Measurements from ENCODE around the gene C11orf42.

The C11orf42 gene

GRCh38 chr11:6205366-6205765 is at the start of gene C11orf42:
C11orf42 (plus strand) TSS chr11:6205557; CDS start chr11:6205616, 59 bp downstream.
- no peak for DNase-seq

- DNase-seq = peak; percentile 68
Measured at GRCh38 chr11:6156628-6157359, 48.6 kb upstream of the C11orf42 start.

GRCh38 chr11:6170226-6170625 is 35.1 kb upstream of the C11orf42 start, which contains the start of gene OR52B2:
OR52B2 (minus strand) TSS chr11:6170326; CDS start chr11:6170326, 0 bp downstream.
- no peak for DNase-seq

DNA sequence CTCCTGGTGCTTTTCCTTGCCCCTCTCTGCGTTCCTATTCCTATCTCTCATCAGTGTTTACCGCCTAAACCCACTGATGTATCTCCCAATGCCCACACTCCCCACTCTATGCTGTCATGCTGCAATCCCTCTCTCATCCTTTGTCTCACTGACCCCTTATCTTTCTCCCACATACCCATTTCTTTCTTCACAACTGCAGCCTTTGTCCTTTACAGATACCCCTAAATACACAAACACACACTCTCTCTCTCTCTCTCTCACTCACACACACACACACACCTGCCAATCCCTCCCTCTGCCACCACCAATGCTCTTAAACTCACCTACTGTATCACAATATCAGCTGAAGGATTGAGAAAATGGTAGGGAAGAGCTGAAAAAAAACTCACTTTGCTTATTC is 29.9 kb upstream of the C11orf42 start:
- DNase-seq = no peak

GRCh38 chr11:6191742-6192141 is 13.6 kb upstream of the C11orf42 start:
- no peak for DNase-seq

DNA sequence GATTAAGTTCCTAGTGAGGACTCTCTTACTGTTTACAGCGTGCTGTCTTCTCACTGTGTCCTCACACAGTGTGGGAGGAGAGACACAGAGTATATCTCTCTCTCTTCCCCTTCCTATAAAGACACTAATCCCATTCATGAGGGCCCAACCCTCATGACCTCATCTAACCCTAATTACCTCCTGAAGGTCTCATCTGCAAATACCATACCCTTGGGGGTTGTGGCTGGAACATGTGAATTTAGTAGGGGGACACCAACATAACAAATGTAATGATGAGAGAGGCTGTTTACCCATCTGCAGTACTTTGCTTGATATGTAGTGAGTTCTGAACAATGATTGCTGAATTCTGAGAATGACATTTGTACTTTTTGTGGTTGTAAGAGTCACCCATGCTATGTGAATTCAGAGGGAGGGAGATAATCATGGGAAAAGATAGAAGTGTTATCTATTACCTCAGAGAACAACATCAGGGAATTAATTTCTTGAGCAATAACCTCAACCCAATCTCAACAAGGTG is 11.2 kb upstream of the C11orf42 start:
- DNase-seq = no peak

- DNase-seq = no peak
Measured at GRCh38 chr11:6196396-6196795, 9.0 kb upstream of the C11orf42 start.

DNA sequence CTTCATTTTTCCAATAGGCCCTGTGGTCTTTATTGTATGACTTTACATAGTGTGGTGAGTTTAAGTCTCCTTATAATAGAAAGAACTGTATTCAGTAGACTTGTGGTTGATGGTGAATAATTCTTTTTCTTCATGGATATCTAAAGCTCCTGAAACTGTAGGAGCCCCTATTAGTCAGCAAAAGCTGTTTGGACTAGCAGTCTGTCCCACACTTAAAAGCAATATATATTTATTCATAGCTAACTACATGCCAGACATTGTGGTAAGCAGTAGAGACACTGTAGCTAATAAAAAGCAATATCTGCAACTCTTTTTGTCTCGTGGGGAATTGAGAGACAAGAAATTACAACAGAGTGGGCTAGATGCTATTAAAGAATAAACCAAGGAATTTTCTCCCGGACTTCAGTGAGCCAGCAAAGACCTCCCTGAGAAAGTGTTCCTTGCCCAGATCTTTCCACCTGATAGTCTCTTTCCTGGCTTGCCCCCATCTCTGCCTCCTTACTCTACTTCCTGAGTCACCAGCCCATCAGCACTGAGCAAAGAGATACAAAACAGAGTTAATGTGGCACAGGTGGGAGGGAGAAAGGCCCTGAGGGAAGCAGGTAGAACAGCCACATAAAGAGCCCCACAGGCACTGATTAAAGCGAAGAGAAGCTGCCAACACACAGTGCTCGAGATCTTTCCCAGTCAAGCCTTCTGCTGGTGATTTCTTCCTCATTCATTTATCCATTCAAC is 7.7 kb upstream of the C11orf42 start:
- no peak for DNase-seq

GRCh38 chr11:6199174-6199810 is 6.1 kb upstream of the C11orf42 start, which contains the start of gene OR52W1:
OR52W1 (plus strand) TSS chr11:6199224; CDS start chr11:6199224, 0 bp downstream.
- DNase-seq = no peak

DNA sequence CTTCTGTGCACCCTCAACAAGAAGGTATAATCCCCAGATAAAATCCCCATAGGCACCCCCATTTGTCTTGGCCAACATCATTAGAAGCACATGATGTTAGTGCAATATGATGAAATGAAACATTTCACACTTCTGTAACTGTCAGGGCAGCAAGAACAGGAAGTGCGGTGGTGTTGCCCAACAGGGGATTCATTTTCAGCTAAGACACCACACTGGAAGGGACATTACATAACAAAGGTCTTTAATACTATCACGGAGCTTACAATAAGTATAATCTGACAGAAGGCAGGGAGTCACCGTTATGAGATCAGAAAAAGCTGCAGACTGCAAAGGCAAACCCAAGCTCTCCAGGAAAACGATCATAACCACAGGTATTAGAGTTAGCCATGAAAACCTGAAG is 4.4 kb upstream of the C11orf42 start:
- DNase-seq = no peak

- no peak for DNase-seq
Measured at GRCh38 chr11:6201481-6201880, 3.9 kb upstream of the C11orf42 start.

- DNase-seq = no peak
Measured at GRCh38 chr11:6202041-6202440, 3.3 kb upstream of the C11orf42 start.

- no peak for DNase-seq
Measured at GRCh38 chr11:6203327-6203726, 2.0 kb upstream of the C11orf42 start.

DNA sequence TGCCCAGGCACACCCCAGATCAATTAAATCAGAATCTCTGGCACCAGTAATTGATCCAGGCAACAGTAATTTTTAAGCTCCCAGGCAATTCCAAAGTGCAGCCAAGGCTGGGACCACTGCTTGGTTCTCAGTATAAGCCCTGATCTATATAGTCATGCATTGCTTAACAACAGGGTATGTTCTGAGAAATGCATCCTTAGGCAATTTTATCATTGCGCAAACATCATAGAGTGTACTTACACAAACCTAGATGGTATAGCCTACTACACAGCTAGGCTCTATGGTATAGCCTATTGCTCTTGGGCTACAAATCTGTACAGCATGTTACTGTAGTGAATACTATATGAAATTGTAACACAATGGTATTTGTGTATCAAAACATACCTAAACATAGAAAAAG is 651 bp upstream of the C11orf42 start:
- DNase-seq = no peak

DNA sequence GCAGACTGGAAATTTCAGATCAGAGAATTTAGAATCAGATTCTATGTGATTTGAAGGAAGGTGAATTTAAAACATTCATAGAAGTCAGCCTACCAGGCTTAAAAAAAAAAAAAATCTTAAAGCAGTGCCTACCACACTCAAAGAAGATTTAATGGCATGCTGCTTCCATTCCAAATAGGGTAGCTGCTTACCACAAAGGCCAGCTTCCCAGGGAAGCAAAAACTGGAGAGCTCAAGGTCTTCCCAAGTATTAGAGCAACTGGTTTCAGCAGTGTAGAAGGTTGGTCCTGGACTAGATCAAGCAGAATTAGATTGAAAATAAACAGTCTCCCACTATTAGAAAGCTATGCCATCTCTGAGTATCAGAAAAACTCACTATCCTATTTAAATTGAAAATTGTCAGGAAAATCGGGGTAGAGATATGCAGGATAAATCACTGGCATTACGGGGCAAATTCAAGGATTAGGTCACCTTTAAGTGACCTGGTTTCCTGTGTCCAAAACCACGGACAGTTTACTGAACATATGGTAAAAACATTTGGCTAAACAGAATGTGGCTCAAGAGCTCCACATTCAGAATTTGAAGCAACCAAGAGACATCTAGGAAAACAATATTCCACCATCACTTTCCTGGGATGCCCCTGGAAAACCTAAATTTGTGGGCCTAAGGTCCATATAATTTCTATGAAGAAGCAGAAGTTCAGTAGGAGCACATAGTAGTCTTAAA is 1.3 kb downstream of the C11orf42 start:
- DNase-seq = no peak

- no peak for DNase-seq
Measured at GRCh38 chr11:6209801-6210200, 4.4 kb downstream of the C11orf42 start.

- no peak for DNase-seq
Measured at GRCh38 chr11:6210274-6210955, 5.1 kb downstream of the C11orf42 start.

GRCh38 chr11:6214530-6214929 is 9.2 kb downstream of the C11orf42 start:
- DNase-seq = no peak

DNA sequence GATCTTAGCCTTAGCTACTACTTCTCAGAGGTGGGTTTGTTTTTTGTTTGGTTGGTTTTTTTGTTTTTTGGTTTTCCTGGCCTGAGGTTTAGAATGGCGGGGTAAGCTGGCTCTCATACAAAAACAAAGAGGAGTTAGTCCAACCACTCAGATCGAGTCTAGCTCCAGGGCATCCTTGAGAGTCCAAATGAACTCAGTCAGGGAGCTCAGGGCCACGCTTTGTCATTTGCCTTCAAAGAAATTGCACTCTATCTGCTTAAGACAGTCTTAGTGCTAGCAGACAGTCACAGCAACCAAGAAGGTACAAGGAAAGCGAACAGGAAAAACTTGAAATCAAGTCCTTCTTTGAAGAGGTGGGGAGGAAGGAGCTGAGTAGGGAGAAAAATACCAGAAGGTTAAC is 11.1 kb downstream of the C11orf42 start:
- no peak for DNase-seq

GRCh38 chr11:6217722-6218121 is 12.4 kb downstream of the C11orf42 start:
- DNase-seq = no peak

- no peak for DNase-seq
Measured at GRCh38 chr11:6219359-6219758, 14.0 kb downstream of the C11orf42 start.

DNA sequence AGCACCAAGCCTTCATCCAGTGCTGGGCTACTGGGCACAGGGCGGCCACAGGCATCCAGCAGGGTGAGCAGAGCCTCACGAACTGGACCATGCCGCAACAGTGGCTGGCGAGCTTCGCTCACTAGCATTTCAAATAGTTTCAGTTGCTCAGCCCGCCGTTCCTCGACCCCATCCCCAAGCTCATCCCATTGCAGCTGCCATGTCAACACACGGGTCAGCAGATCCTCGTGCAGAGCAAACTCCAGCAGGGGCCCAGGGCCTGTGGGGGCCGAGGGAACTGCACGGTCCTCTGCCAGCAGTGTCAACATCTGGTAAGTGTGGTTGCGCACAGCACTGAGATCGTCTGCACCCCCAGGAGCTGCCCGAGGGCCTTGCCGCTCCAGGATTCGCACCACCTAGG is 18.5 kb downstream of the C11orf42 start:
- no peak for DNase-seq

Measured in RPMI8226 (cell line).